ENCODE measurements around the gene TBC1D9B. TPM values are rescaled to one million over a fixed set of nuclear protein-coding genes. Genes with fewer than 3 reads are reported as not detected.

Gene TBC1D9B
- polyA plus RNA-seq, 6 donors from 2014 or later = 12.3 to 51.2 (median 21.7) TPM

DNA sequence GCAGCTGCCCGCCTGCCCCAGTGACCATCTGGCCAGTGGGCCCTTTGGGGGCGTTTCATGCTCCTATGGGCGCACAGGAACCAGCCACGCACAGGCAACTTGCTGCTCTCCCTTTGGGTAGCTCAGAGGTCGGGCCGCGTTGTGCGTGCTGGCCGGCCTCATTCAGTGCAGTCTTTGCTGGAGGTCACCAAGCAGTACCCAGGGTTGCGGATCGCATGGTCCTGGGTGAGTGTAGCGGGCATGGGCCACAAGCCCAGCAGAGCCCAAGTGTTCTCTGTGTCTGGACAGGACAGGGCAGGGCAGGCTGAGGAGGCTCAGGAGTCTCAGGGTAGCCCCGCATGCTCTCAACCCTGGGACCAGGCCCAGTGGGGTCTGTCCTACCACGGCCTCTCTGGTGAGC is 39.2 kb downstream of the TBC1D9B start:
- Mint-ChIP-seq H3K36me3 (peaks cover 0 to 6% of the 10 kb centered on the region in 2 donors), H3K9me3 (no peaks in the 10 kb centered on the region), H3K4me1 (peaks cover 0 to 13% (median 4%) of the 10 kb centered on the region in 3 donors), H3K27ac (no peak overlapping the region), H3K27me3 (no peaks in the 10 kb centered on the region), H3K4me3 (peak overlapping the region in 1 of 8 donors; percentile 15)
- no peak for ATAC-seq (ENCODE audit: low read depth in 2 of 2)
- no peak for DNase-seq

DNA sequence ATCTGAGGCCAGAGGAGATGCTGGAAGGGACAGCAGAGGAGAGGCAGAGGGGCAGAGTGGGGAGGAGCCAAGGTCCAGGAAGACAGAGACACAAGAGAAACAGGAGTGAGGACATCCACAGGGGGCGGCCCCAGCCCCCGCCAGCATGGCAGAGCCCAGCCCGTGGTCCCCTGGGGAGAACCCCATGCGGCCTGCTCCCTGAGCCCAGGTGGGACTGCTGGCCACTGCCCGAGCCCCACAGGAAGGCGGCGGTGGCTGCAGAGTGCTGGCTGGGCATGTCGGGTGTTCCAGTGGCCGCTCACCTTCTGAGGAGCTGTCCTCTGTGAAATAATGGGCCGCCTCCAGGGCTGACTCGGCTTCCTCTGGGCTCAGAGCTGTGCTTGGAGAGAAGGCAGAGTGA is 40.2 kb downstream of the TBC1D9B start:
- H3K4me1 Mint-ChIP-seq = peaks cover 0 to 13% (median 4%) of the 10 kb centered on the region in 3 donors
- DNase-seq (no peak), ATAC-seq (ENCODE audit: low read depth in 2 of 2) (no peak)
- peaks cover 0 to 11% of the 10 kb centered on the region in 2 donors for H3K36me3 Mint-ChIP-seq
- no peaks in the 10 kb centered on the region for H3K9me3 Mint-ChIP-seq
- no peak overlapping the region for H3K4me3 Mint-ChIP-seq
- H3K27me3 Mint-ChIP-seq = no peaks in the 10 kb centered on the region
- H3K27ac Mint-ChIP-seq = peak overlapping the region in 2 of 6 donors; percentile 65 to 86

DNA sequence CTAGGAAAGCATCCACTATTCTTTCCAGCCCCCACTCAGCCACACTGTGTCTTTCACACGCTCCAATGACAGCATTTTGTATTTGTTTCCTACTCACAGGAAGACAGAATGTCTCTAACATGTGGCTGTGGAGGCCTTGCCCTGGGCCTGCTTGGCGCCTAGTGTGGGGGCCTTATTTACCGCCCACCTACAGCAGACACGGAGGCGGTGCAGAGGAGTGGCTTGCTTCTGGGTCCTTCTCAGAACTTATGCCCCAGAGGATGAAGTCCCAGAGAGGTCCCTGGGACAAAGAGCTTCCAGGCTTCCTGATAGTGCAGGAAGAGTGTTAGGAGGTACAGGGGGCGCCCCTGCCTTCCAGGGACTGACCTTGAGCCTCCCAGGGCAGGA is 40.6 kb downstream of the TBC1D9B start:
- Mint-ChIP-seq H3K9me3 (no peaks in the 10 kb centered on the region), H3K36me3 (peaks cover 0 to 12% of the 10 kb centered on the region in 2 donors), H3K4me3 (no peak overlapping the region), H3K27ac (peak overlapping the region in 3 of 6 donors; percentile 65 to 86 (median 86)), H3K27me3 (no peaks in the 10 kb centered on the region), H3K4me1 (peaks cover 0 to 13% (median 4%) of the 10 kb centered on the region in 3 donors)
- DNase-seq (no peak), ATAC-seq (ENCODE audit: low read depth in 2 of 2) (no peak)

DNA sequence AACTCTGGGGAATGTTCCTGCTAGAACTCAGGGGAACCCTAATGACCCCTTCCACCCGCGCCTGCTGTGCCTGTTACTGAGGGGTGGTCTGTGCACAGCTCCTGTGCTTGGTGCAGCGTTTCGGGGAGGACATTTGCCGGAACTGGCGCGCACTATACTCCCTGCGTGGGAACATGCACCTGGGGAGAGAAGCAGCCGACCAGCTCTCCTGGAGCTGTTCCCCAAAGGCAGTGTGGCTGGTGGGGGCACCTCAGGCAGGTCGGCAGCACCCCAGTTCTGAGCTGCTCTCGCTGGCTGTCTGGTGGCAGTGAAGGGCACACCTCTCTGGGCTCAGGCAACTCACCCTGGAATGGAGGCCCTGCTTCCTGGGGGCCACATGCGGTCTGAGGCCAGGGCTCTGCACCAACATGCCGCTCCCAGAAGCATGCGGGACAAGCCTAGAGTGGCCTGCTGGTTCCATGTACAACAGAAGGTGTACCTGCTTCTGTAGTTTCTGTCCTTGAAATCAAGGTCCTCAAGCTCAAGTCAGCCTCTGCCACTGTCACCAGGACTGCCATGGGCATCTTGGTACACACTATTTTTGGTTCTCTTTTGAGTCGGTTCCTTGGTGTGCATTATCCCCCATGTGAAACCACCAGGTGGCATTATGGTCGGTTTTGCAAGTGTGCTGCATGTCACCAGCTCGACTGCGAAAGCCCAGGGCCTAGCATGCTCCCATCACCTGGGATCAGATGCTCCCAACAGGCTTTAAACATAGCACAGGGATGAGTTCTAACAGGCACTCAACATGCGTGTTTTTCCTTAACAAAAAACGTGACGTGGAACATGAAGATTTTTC is 41.2 kb downstream of the TBC1D9B start:
- Mint-ChIP-seq H3K36me3 (peaks cover 0 to 12% of the 10 kb centered on the region in 2 donors), H3K9me3 (no peaks in the 10 kb centered on the region), H3K4me1 (peaks cover 0 to 13% (median 4%) of the 10 kb centered on the region in 3 donors), H3K27ac (peak overlapping the region in 2 of 6 donors; percentile 80 to 86), H3K4me3 (peak overlapping the region in 1 of 8 donors; percentile 63), H3K27me3 (no peaks in the 10 kb centered on the region)
- ATAC-seq (ENCODE audit: low read depth in 2 of 2) (peak; percentile 45 to 46), DNase-seq (no peak)

DNA sequence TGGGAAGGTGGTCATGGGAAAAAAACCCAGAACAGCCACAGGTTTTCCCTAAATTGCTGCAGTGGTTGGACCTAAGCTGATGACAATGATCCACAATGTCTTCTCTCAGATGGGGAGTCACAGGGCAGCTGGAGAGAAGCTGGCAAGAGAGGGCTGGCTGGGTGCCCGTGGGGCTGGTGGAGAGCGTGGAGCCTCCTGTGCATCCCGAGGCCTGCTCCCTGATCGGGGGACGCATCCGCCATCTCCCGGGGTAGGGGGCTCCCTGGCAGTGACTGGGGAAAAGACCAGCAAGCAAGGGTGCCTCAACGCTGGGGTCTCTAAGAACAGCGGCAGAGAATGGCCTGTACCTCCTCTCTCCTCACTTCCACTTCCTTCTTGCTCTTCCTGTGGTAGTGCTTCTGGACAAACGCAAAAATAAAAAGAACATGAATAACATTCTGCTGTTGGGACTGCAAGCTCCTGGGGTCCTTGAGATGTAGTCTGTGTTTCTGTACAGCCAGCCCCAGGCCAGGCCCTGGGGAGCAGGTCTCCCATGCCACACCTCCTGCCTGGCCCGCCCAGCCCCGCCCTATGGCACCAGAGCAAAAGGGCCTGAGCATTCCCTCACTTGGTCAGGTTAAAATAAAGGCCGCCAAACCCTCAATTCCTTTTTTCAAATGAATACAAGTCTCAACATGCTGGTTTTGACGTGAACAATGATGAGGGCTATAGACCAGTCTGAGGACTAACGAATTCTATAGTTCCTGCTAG is 42.0 kb downstream of the TBC1D9B start:
- ATAC-seq (ENCODE audit: low read depth in 2 of 2) = no peak
- Mint-ChIP-seq H3K36me3 (peaks cover 0 to 8% of the 10 kb centered on the region in 2 donors), H3K27ac (peak overlapping the region in 3 of 6 donors; percentile 7 to 90 (median 32)), H3K27me3 (no peaks in the 10 kb centered on the region), H3K4me1 (peaks cover 0 to 13% (median 4%) of the 10 kb centered on the region in 3 donors), H3K9me3 (no peaks in the 10 kb centered on the region), H3K4me3 (no peak overlapping the region)
- DNase-seq = no peak

DNA sequence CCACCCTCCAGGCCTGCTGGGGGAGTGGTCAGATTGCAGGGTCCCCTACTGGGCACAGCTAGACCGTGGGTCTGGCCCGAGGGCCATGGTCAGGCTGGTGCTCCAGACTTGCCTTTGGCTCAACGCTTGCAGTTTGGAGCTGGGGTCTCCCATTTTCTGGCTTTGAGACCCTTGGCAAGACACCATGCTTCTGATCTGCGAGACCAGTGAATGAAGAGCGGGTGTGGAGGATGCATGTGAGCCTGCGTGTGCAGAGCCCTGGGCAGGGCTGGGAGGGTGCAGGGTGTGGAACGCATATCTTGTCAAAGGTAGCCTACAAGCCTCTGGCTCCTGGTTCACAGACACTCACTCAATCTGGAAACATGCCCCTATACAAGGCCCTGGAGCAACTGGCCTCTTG is 43.0 kb downstream of the TBC1D9B start:
- Mint-ChIP-seq H3K36me3 (peaks cover 0 to 6% of the 10 kb centered on the region in 2 donors), H3K27me3 (no peaks in the 10 kb centered on the region), H3K4me1 (peaks cover 0 to 22% (median 7%) of the 10 kb centered on the region in 3 donors), H3K4me3 (no peak overlapping the region), H3K9me3 (no peaks in the 10 kb centered on the region), H3K27ac (peak overlapping the region in 1 of 6 donors; percentile 49)
- no peak for DNase-seq
- no peak for ATAC-seq (ENCODE audit: low read depth in 2 of 2)

DNA sequence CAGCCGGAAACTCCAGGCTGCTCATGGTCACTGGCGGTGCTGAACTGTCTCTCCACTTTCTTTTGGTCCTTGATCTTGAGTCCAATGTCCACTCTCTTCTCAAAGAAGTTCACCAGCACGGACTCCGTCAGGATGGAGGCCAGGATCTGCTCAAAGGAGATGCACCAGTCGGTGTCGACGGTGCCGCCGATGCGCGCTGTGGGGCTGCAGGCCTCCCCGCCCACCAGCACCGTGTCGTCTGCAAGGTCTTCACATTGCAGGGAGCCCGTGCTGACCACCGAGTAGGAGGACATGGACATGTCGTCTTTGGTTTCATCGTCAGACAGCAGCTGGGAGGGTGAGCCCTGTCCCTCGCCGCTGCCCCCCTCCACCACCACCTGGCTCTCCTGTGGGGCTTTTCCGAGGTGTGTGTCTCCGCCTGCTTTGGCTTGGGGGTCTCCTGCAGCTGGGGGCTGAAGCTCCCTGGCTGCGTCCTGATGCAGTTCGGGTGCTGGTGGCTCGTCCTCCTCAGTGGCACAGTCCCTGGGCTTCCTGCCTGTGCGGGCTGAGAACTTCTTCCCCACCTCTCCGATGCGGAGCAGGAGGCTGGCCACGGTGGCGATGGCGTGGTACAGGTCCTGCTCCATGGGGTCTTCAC is 44.1 kb downstream of the TBC1D9B start:
- Mint-ChIP-seq H3K4me1 (peaks cover 5 to 28% (median 7%) of the 10 kb centered on the region in 3 donors), H3K36me3 (peaks cover 0 to 6% of the 10 kb centered on the region in 2 donors), H3K27ac (no peak overlapping the region), H3K27me3 (no peaks in the 10 kb centered on the region), H3K4me3 (no peak overlapping the region), H3K9me3 (no peaks in the 10 kb centered on the region)
- ATAC-seq (ENCODE audit: low read depth in 2 of 2) (no peak), DNase-seq (no peak)

DNA sequence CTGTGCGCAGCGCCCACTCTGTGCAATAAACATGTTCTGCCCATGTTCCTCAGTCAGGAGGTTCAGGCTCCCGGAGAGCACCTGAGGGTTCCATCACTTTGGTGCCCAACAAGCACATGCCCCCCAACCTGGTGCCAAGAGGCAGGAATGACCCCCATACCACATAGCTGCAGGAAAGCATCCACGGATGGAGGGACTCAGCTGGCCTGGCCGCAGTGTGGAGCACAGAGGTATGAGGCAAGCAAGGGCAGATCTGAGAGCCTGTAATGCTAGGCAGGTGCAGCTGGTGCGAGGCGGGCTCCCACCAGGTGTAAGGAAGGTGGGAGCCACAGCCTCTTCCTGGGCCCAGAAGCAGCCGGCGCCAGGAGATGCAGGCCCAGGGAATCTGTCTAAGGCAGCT is 44.8 kb downstream of the TBC1D9B start:
- Mint-ChIP-seq H3K4me3 (peak overlapping the region in 1 of 8 donors; percentile 63), H3K27me3 (no peaks in the 10 kb centered on the region), H3K36me3 (peaks cover 0 to 6% of the 10 kb centered on the region in 2 donors), H3K4me1 (peaks cover 9 to 35% (median 9%) of the 10 kb centered on the region in 3 donors), H3K9me3 (no peaks in the 10 kb centered on the region), H3K27ac (no peak overlapping the region)
- ATAC-seq (ENCODE audit: low read depth in 2 of 2) (no peak), DNase-seq (no peak)

DNA sequence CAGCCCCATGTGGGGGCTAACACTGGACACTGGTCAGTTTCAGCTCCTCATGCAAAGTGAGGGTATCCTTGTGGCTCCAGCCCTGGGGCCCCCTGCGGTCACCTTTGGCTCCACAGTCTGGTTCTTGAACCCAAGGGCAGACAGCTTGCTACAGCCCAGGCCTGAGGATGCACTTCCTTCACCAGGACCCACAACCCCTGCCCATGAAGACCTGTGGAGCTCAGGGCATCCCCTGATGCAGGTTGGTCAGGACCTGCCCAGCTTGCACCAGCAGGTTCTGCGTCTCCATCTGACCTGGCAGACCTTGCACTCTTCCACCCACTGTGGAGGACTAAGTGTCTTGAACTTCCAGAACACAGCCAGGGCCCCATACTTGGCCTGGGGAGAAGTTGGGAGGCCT is 45.4 kb downstream of the TBC1D9B start:
- Mint-ChIP-seq H3K27ac (peak overlapping the region in 1 of 6 donors; percentile 47), H3K36me3 (peaks cover 0 to 6% of the 10 kb centered on the region in 2 donors), H3K9me3 (no peaks in the 10 kb centered on the region), H3K27me3 (no peaks in the 10 kb centered on the region), H3K4me1 (peaks cover 9 to 38% (median 14%) of the 10 kb centered on the region in 3 donors), H3K4me3 (no peak overlapping the region)
- DNase-seq = no peak
- ATAC-seq (ENCODE audit: low read depth in 2 of 2) = no peak

DNA sequence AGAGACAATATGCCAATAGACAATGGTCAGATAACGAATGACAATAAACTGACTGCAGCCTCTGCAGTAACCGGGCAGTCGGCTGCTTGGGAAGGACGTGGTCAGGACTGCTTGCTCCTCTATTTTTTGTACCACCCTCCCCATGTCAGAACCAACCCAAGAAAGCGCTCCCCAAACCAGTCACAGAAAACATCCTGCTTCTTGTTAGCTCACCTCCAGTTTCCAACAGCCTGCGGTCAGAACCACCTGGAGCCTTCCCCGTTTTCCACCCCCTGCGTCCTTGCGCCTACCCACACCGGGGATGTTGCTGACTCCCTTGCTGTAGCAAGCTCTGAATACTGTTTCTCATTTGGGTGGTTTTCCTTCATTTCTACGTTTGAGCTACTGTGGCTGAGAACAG is 47.4 kb downstream of the TBC1D9B start:
- Mint-ChIP-seq H3K27me3 (no peaks in the 10 kb centered on the region), H3K4me1 (peaks cover 7 to 27% (median 18%) of the 10 kb centered on the region in 3 donors), H3K4me3 (peak overlapping the region; percentile 53 to 98 (median 88)), H3K36me3 (peaks cover 0 to 6% of the 10 kb centered on the region in 2 donors), H3K9me3 (no peaks in the 10 kb centered on the region), H3K27ac (peak overlapping the region in 3 of 6 donors; percentile 28 to 50 (median 47))
- ATAC-seq (ENCODE audit: low read depth in 2 of 2) (no peak), DNase-seq (no peak)

DNA sequence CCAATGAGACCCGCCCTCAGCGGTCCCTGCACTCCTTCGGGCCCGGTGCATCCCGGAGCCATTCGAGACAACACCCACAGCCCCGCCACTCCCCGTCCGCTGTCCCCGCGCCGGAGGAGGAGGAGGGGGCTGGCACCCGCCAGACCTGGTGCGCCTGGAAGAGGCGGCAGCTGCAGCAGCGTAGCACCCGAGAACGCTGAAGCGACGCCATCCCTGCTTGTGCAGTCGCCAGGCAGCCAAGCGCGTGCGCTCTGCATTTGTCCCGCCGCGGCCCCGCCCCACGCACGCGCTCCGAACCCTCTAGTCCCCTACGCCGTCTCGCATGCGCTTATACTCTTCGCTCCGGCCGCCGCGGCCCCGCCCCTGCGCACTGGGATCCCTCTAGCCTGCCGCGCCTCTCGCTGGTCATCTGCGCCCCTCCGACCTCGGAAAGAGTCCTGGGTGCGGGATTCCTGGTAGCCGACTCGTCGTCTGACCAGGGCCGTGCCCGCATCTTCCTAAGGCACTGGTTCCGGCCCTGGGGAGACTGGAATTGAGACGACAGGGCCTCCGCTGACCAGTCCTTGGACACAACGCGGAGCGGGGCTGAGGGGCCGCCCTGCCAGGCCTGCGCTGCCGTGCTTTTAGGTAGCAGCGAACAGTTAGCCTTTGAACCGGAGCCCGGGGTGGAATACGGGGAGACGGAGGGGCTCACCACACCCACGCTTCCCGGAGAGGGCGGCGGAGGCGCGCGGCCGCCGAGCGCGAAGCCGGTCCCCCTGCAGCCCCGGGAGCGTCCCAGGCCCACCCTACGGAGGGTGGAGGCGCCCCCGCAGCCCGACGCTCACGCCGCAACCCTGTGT is 48.9 kb downstream of the TBC1D9B start, which contains the start of gene MRNIP:
Gene MRNIP, minus strand, starts transcription at position 232 of the 842 bp plus-strand sequence. Its CDS starts 21 bp downstream, at position 211.
- H3K4me3 Mint-ChIP-seq = peak within 1 kb of the TSS; percentile 93 to 99 (median 98)
- DNase-seq = peak; percentile 87
- peak; percentile 93 to 94 for ATAC-seq (ENCODE audit: low read depth in 2 of 2)
- H3K4me1 Mint-ChIP-seq = peaks cover 7 to 26% (median 25%) of the 10 kb centered on the region in 3 donors
- H3K9me3 Mint-ChIP-seq = no peaks in the 10 kb centered on the region
- peaks cover 0 to 6% of the 10 kb centered on the region in 2 donors for H3K36me3 Mint-ChIP-seq
- H3K27ac Mint-ChIP-seq = peak within 1 kb of the TSS; percentile 79 to 97 (median 91)
- no peaks in the 10 kb centered on the region for H3K27me3 Mint-ChIP-seq

DNA sequence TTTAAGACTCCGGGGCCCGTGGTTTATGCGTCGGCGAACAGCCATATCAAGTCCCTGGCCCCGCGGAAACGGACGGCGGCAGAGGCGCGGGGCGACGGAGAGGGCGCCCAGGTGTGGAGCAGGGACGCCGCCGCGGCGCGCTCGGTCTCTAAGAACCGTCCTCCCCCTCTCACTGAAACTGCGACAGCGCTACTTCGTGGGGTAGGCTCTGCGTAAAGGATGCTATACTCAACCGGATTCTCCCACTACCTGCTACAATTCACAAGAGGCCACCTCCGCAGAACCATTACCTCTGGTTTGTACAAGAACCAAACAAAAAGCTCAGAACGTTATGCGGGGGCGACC is 49.5 kb downstream of the TBC1D9B start:
- Mint-ChIP-seq H3K27ac (peak overlapping the region; percentile 79 to 97 (median 91)), H3K4me1 (peaks cover 9 to 28% (median 27%) of the 10 kb centered on the region in 3 donors), H3K4me3 (peak overlapping the region; percentile 93 to 99 (median 98)), H3K36me3 (peaks cover 0 to 6% of the 10 kb centered on the region in 2 donors), H3K9me3 (no peaks in the 10 kb centered on the region), H3K27me3 (no peaks in the 10 kb centered on the region)
- ATAC-seq (ENCODE audit: low read depth in 2 of 2) (peak; percentile 55 to 61), DNase-seq (peak; percentile 52)
